KBM-7 (cell line): ENCODE results near the gene SEMA4G.
"Not testable (repeated sequence)": the region's sequence is repeated elsewhere in the genome, so short reads cannot be mapped to it uniquely, and the experiment has no call there.

Source experiments
- DNase-seq: peaks from one replicate; pipeline ENCODE4 v3.0.0-alpha.2; 2015
- in situ Hi-C: fragments of 300-500 bp; cut with MboI; formaldehyde crosslinking; loops from 2 replicates; pipeline ENCODE4 v1.14.3; 2020; ENCODE audit warnings: low sequenced_read_pairs, low pct_unique_long_range_greater_than_20kb, mixed read lengths

Gene SEMA4G

DNA sequence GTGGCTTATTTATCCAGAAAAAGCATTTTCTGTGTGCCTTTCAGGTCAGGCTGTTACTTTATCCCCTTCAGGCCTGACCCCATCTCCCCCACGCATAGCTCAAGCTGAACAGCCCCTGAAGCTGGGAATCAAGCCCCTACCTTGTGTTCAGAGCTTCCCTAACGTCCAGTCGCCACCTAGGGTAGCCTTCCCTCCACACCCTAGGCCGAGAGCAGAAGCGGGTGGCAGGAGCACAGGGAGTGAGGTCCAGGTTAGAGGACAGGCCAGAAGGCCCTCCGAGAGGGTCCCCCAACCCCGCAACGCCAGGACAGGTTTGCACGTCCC, 479 bp upstream of the SEMA4G start:
- in situ Hi-C loops = no loop called here
- no peak for DNase-seq

- in situ Hi-C loops = no loop called here
- no peak for DNase-seq
Observed at GRCh38 chr10:100970076-100970913, 991 bp downstream of the SEMA4G start.

DNA sequence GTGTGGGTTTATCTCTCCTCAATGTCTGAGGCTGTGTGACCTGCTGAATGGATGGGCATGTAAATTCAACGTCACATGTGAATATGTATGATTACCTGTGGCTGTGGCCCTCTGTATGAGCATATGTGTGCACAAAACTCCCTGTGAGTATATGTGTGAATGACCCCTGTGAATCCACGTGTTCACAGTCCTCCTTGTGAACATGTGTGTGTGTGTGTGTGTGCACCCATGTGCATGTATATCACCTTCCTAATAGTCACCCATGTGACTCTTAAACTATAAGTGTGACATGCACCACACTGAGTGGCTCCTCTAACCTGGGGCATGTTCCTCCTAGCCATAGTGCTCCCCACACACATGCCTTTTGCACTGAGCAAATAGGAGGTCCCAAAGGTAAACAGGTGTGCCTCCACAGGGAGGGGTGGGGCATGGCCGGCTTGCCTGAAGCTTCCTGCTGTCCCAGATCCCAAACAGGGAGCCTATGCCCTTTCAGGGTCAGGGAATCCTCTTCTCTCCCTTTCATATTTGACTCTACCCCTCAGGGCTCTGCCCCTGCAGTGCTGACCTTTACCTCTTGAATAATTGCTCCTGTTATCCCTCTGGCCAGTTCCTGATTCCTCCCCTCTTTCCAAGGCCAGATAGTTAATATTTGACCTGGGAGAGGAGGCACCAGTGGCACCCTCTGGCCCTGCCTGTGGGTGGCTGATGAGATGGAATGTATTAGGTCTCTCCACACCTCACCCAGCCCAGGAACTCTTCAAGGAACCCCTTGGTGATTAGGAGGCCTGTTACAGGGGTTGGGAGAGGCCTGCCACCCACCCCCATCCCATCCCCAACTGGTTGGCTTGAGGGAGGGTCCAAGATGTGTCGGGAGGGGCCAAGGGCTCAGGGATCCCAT, 1.9 kb downstream of the SEMA4G start:
- in situ Hi-C loops = no loop called here

GRCh38 chr10:100972115-100972903, 3.0 kb downstream of the SEMA4G start:
- in situ Hi-C loops = no loop called here
- no peak for DNase-seq

More for the DNA sequence above, 1.9 kb downstream of the SEMA4G start:
- no peak for DNase-seq

DNA sequence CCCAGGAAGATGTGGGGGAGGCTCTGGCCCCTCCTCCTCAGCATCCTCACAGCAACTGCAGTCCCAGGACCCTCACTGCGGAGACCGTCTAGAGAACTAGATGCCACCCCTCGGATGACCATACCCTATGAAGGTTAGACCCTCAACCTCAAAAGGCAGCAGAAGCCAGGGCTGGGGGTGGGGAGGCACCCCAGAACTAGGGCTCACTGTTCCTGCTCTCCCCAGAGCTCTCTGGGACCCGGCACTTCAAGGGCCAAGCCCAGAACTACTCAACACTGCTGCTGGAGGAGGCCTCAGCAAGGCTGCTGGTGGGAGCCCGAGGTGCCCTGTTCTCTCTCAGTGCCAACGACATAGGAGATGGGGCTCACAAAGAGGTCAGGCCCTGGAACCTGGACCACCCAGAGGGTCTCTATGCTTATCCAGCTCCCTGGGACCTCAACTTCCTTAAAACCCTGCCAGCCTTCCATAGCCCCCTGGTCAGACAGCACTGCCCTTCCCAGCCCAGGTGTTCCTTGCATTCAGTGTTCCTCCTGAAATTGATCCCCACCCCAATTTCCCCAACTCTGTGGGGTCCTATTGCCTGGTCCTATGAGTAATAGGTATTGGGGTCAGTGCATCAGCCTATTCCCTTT, 3.7 kb downstream of the SEMA4G start:
- DNase-seq = no peak
- in situ Hi-C loops = no loop called here

DNA sequence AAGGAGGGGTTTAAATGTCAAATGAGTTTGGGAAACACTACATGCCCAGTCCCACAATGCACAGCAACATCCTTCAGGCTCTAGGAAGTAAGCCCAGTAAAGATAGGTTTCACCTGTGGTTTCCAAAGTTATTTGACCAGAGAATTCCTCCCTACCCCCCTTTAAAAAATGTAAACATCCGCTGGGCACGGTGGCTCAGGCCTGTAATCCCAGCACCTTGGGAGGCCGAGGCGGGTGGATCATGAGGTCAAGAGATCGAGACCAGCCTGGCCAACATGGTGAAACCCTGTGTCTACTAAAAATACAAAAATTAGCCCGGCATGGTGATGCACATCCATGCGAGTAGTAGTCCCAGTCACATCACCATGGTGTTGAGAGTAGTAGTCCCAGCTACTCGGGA, 6.1 kb downstream of the SEMA4G start:
- DNase-seq, in situ Hi-C loops: not testable (repeated sequence)

GRCh38 chr10:100976906-100977305, 7.6 kb downstream of the SEMA4G start:
- in situ Hi-C loops = no loop called here

DNA sequence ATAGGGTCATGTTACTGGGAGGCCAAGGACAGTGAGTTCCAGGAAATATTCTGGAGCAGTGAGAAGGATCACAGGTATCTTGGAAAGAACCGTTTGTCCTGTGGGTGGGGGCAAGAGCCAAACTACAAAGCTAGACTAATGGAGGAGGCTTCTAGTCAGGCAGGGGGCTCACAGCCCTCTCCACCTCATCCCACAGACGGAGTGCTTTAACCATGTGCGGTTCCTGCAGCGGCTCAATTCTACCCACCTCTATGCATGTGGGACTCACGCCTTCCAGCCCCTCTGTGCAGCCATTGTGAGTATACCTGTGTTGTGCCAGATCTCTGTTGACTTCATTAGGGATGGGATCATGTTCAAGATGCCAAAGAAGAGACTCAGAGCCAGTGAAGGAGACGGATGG, 8.1 kb downstream of the SEMA4G start:
- in situ Hi-C loops = no loop called here
- DNase-seq = no peak

More at GRCh38 chr10:100976906-100977305, 7.6 kb downstream of the SEMA4G start:
- no peak for DNase-seq

DNA sequence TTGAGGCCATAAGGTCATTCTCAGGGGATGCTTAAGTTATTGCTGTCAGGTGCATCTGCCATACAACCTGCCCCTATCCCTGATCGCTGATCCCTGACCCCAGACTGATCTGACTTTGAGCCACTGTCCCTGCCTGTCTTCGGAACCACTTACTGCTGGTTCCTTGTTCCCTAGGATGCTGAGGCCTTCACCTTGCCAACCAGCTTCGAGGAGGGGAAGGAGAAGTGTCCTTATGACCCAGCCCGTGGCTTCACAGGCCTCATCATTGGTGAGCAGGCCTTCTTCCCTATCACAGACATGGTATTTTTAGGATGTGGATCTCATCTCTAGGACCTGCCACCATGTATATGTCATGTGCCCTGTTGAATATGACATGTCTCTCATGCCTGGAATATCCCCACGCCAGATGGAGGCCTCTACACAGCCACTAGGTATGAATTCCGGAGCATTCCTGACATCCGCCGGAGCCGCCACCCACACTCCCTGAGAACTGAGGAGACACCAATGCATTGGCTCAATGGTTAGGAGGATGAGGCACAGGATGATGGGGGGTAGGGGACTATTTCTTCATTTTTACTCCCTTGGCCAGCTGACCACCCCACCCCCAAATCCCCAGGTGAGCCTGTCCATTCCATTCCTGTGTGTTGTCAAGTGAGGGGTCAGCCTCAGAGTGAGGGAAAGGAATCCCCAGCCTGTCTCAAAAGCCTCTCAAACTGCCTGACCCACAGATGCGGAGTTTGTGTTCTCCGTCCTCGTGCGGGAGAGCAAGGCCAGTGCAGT, 9.0 kb downstream of the SEMA4G start:
- no peak for DNase-seq
- in situ Hi-C loops = no loop called here

DNA sequence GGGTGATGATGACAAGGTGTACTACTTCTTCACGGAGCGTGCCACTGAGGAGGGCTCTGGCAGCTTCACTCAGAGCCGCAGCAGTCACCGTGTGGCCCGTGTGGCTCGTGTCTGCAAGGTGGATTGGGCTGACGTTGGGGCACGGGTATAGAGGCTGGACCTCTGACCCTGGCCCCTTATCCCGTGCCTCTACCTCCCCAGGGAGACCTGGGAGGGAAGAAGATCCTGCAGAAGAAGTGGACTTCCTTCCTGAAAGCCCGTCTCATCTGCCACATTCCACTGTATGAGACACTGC, 9.5 kb downstream of the SEMA4G start:
- in situ Hi-C loops = no loop called here

DNA sequence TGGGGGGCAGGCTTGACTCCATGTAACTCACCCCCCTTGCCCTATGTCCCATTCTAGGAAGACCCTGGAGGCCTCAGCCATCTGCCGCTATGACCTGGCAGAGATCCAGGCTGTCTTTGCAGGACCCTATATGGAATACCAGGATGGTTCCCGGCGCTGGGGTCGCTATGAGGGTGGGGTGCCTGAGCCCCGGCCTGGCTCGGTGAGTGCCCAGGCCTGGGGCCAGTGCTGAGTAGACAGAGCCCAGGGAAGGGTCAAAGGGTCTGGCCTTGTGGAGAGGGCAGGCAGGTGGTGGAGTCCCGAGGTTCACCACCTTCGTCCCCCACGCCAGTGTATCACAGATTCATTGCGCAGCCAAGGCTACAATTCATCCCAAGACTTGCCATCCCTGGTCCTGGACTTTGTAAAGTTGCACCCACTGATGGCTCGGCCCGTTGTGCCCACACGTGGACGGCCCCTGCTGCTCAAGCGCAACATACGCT, 10.5 kb downstream of the SEMA4G start:
- DNase-seq = no peak
- in situ Hi-C loops = no loop called here

More for the DNA sequence above, 9.5 kb downstream of the SEMA4G start:
- DNase-seq = no peak

- in situ Hi-C loops = no loop called here
- no peak for DNase-seq
Observed at GRCh38 chr10:100980311-100980710, 11.0 kb downstream of the SEMA4G start.

GRCh38 chr10:100980711-100981110, 11.4 kb downstream of the SEMA4G start:
- in situ Hi-C loops = no loop called here
- DNase-seq = no peak

DNA sequence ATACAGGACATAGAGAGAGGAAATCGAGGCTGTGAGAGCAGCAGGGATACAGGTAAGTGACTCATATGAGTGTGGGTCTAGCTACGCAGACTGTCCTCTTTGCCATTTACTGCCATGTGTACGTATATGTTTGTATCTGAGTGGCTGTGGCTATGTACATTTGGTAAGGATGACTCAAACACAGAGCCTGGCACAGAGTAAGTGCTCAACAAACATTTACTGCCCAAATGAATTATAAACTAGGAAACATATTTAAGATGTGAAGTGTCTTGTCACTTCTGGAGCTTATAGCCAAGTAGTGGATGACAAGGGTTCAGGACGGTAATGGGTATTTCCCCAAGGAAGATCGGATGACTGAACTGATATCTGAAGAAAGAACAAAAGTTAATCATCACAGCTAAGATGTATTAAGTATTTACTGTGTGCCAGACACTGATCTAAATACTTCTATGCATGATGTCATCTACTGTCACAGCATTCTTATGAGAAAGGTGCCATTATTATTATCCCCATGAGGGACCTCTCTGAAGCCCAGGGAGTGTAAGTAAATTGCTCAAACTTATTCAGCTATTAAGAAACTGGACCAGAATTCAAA, 12.0 kb downstream of the SEMA4G start:
- in situ Hi-C loops = no loop called here
- DNase-seq = no peak

DNA sequence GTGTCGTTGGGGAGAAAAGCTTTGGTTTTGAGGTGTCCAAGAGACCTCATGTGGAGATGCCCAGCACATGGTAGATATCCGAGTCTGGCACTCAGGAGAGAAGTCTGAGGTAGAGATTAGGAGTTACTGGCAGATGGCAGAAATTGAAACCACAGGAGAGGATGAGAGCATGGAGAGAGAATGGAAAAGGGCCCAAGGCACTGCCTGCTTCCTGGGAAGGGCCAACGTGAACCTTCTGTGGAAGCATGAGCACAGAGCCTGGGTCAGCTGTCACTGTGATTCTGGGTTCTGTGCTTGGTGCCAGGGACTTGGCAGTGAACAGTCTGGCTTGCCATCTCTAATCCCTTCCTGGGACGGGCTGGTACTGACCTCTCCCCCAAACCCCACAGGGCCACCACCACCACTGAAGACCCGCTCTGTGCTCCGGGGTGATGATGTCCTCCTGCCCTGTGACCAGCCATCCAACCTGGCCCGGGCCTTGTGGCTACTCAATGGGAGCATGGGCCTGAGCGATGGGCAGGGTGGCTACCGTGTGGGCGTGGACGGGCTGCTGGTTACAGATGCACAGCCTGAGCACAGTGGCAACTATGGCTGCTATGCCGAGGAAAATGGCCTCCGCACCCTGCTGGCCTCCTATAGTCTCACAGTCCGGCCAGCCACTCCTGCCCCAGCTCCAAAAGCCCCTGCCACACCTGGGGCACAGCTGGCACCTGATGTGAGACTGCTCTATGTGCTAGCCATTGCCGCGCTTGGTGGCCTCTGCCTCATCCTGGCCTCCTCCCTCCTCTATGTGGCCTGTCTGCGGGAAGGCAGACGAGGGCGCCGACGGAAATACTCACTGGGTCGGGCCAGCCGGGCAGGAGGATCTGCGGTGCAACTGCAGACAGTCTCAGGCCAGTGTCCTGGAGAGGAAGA, 13.9 kb downstream of the SEMA4G start:
- in situ Hi-C loops = no loop called here

GRCh38 chr10:100983868-100984671, 14.8 kb downstream of the SEMA4G start:
- in situ Hi-C loops = no loop called here

More for the DNA sequence above, 13.9 kb downstream of the SEMA4G start:
- no peak for DNase-seq

More at GRCh38 chr10:100983868-100984671, 14.8 kb downstream of the SEMA4G start:
- DNase-seq = no peak
